ENCODE results near the gene C1orf210. TPM values are rescaled to one million over a fixed set of nuclear protein-coding genes. Genes with fewer than 3 reads are reported as not detected.

Gene C1orf210
- total RNA-seq, 1 experiment from 2014 or later, result 7.6 TPM

DNA sequence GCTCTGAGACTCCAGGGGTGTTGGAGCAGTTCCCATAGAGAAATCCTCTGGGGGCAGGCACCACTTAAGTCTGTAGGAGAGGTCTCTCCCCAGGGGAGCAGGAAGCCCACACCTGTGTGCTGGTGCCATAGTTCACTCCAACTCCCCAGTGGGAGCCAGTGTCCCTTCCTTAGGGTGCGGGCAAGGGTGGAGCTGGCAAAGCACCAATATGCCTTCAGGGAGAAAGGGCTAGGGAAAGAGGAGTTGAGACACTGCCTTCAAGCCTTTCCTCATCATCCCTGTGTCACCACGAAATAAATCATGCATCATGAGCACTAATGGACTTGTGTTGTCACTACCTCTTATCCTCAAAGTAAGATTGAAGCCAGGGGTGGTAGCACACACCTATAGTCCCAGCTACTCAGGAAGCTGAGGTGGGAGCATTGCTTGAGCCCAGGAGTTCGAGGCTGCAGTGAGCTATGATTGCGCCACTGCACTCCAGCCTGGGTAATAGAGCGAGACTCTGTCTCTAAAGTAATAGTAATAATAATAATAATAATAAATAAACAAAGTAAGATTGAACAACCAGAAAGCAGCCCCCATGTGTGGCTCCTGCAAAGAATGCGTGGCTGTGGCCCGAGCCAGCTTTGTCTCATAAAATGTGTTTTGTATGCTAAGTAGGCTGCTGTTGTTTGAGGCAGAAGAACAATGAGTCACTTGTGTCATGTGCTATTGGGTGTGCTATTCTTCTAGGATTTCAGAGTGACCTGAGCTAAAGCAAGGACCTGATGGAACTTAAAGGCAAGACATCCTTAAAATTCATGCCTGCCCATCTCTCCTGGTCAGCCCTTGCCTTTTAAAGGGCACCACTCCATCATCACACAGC, 8.7 kb upstream of the C1orf210 start:
- intact Hi-C loops (cut with micrococcal nuclease), result no loop called here
- Histone ChIP-seq H3K9ac (ENCODE audit: low read length) (no peak overlapping the region), H3K79me2 (ENCODE audit: insufficient read depth, low read length) (no peaks in the 10 kb centered on the region), H3K27me3 (ENCODE audit: insufficient read depth, low read length) (no peaks in the 10 kb centered on the region), H3K9me3 (ENCODE audit: control insufficient read depth in 1 of 2, insufficient read depth in 1 of 2, low read depth in 1 of 2, low read length in 2 of 2) (no peaks in the 10 kb centered on the region), H3K4me1 (ENCODE audit: control insufficient read depth in 1 of 2, insufficient read depth in 2 of 2, low read length in 2 of 2) (peaks cover 8 to 16% of the 10 kb centered on the region in 2 experiments; a peak in 3 of 4 replicates), H3K4me2 (ENCODE audit: low read length) (peak overlapping the region; percentile 28), H2AFZ (ENCODE audit: low read depth, low read length, poor library complexity, severe bottlenecking) (no peak overlapping the region), H3K36me3 (ENCODE audit: control insufficient read depth in 1 of 2, insufficient read depth in 2 of 2, low read length in 2 of 2) (no peaks in the 10 kb centered on the region), H3K4me3 (replicated peaks in 1 of 2; ENCODE audit: low read depth in 1 of 2, low read length in 2 of 2) (no peak overlapping the region), H3K9me2 (ENCODE audit: insufficient read depth) (no peaks in the 10 kb centered on the region), H4K20me1 (ENCODE audit: insufficient read depth) (no peaks in the 10 kb centered on the region), H3K27ac (ENCODE audit: low read depth, low read length) (no peak overlapping the region)
- no TSS peak for BruUV-seq (replicated peaks)
- ChIA-PET POLR2A (interaction anchor here (0.6 to 2.0 kb wide), 3 partner anchors 8 to 362 kb away, joined by 3 to 12 read pairs (median 5); partner anchors contain the start of gene C1orf210), CTCF (interaction anchor here (1.9 kb wide), 1 partner anchor 8 kb away, joined by 11 read pairs; the partner anchor contains the start of gene C1orf210), RAD21 (ENCODE audit: low non-redundant PET in 1 of 2, low total read pairs in 2 of 2, uncharacterized antibody in 2 of 2, unreplicated experiment in 2 of 2) (no interaction called here)
- ATAC-seq (peak; percentile 57), DNase-seq (ENCODE audit: low read depth, low spot score) (no peak)
- TF ChIP-seq, protein P1, sequence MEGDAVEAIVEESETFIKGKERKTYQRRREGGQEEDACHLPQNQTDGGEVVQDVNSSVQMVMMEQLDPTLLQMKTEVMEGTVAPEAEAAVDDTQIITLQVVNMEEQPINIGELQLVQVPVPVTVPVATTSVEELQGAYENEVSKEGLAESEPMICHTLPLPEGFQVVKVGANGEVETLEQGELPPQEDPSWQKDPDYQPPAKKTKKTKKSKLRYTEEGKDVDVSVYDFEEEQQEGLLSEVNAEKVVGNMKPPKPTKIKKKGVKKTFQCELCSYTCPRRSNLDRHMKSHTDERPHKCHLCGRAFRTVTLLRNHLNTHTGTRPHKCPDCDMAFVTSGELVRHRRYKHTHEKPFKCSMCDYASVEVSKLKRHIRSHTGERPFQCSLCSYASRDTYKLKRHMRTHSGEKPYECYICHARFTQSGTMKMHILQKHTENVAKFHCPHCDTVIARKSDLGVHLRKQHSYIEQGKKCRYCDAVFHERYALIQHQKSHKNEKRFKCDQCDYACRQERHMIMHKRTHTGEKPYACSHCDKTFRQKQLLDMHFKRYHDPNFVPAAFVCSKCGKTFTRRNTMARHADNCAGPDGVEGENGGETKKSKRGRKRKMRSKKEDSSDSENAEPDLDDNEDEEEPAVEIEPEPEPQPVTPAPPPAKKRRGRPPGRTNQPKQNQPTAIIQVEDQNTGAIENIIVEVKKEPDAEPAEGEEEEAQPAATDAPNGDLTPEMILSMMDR (IDR thresholded peaks at IDR 0.05 in 2 of 3, conservative IDR thresholded peaks at IDR 0.05 in 1 of 3; ENCODE audit: borderline replicate concordance in 1 of 3, insufficient read depth in 1 of 3, low read depth in 2 of 3, low read length in 2 of 3), result no peak
- TF ChIP-seq CBX3 (IDR thresholded peaks at IDR 0.05; ENCODE audit: low read depth) (no peak), EZH2 (IDR thresholded peaks at IDR 0.05) (no peak), SP1 (IDR thresholded peaks at IDR 0.05; ENCODE audit: low read depth) (no peak), ELF1 (IDR thresholded peaks at IDR 0.05; ENCODE audit: borderline replicate concordance, low read depth) (no peak), CEBPB (IDR thresholded peaks at IDR 0.05; ENCODE audit: low read depth) (no peak), FOSL1 (IDR thresholded peaks at IDR 0.05; ENCODE audit: low read depth) (no peak)
- TF ChIP-seq, protein P2, sequence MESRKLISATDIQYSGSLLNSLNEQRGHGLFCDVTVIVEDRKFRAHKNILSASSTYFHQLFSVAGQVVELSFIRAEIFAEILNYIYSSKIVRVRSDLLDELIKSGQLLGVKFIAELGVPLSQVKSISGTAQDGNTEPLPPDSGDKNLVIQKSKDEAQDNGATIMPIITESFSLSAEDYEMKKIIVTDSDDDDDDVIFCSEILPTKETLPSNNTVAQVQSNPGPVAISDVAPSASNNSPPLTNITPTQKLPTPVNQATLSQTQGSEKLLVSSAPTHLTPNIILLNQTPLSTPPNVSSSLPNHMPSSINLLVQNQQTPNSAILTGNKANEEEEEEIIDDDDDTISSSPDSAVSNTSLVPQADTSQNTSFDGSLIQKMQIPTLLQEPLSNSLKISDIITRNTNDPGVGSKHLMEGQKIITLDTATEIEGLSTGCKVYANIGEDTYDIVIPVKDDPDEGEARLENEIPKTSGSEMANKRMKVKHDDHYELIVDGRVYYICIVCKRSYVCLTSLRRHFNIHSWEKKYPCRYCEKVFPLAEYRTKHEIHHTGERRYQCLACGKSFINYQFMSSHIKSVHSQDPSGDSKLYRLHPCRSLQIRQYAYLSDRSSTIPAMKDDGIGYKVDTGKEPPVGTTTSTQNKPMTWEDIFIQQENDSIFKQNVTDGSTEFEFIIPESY (IDR thresholded peaks at IDR 0.05; ENCODE audit: extremely low read depth, insufficient replicate concordance, low read length), result no peak
